Smooth muscle cell of the brain vasculature (primary cell): ENCODE results near the gene DDX49.

Experiments used
- DNase-seq: peaks from one replicate; pipeline ENCODE4 v3.0.0-alpha.2; 2012; ENCODE audit warnings: low read depth, low spot score

The DDX49 gene

DNA sequence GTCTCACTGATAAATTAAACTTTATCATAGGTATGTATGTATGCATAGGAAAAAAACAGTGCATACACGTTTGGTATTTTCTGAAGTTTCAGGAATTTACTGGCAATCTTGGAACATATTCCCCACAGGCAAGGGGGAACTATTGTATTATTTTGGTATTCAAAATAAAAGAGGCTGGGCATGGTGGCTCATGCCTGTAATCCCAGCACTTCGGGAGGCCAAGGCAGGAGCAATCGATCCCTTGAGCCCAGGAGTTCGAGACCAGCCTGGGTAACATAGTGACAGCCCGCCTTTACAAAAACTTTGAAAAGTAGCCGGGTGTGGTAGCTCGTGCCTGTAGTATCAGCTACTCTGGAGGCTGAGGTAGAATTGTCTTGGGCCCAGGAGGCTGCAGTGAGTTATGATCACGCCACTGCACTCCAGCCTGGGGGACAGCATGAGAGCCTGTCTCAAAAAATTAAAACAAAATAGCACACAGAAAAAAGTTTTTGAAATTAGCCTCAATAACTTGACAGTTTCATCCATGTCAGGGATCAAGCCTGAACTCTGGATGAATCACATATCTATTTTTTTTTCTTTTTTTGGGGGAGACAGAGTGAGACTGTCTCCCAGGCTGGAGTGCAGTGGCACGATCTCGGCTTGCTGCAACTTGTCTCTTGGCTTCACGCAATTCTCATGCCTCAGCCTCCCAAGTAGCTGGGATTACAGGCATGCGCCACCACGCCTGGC is 50.6 kb downstream of the DDX49 start:
- no peak for DNase-seq

DNA sequence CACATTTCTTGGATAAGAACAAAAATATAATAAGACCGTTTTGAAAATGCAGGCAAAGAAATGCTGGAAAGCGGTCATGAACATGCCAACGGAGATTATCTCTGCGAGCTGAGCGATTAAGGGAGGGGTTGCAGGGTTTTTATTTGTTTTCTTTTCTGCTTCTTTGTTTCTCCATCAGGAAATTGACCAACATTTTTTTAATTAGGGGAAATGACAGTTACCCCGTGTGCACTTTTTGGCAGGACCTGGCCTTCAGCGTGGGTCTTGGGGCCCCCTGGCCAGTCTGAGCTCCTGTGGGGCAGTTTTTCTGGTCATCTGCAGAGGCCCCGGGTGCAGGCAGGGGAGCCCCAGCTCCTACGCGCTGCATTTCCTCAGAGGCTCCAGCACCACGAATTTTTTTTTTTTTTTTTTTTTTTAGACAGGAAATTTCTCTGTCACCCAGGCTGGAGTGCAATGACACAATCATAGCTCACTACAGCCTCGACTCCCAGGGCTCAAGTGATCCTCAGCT is 52.8 kb downstream of the DDX49 start:
- DNase-seq = no peak

DNA sequence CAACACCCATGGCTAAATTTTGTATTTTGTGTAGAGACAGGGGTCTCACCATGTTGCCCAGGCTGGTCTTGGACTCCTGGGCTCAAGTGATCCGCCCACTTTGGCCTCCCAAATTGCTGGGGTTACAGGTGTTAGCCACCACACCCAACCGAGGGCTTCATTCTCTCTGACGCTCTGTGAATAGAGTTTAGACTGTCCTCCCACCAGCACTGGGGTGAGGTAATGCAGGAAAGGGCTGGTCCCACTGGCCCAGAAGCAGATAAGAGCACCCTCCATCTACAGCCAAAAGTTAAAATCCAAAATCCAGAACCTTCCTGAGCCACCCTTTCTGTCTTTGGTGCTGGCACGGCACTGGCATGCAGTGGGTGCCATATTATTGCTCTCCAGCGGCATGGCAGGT is 53.3 kb downstream of the DDX49 start:
- DNase-seq = no peak

DNA sequence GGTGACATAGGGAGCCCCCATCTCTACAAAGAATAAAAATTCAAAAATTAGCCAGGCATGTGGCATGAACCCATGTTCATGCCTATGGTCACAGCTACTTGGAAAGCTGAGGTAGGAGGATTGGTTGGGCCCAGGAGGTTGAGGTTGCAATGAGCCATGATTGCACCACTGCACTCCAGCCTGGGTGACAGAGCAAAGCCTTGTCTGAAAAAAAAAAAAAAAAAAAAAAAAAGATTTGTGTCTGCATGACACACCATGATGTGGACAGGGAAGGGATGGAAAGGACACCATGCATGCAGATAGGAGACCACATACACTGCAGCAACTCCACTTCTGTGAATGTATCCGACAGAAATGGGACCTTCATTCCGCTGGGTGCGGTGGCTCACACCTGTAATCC is 55.5 kb downstream of the DDX49 start:
- no peak for DNase-seq

DNA sequence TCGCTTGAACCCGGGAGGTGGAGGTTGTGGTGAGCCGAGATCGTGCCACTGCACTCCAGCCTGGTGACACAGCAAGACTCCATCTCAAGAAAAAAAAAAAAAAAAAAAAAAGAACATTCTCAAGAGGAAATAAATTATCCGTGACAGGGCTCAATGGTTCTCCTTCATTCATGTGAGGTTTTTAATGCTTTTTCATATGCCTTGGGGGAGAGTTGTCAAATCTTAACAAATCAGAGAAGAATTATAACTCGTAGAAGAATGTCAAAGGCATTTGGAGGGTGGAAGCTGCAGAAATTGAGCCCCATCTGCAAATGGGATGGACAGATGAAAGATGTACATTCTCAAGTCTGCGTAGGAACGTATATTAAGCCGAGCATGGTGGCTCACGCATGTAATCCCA is 56.4 kb downstream of the DDX49 start:
- DNase-seq = no peak
